Colonic mucosa (tissue), 4 donors: ENCODE data around the gene ATAD3B. TPM values are rescaled to one million over a fixed set of nuclear protein-coding genes. Genes with fewer than 3 reads are reported as not detected.

Source experiments
- DNase-seq: peaks from one replicate; pipeline ENCODE4 v3.0.0-alpha.2; 2020
- H3K27ac ChIP-seq: fragments of 200-600 bp; one replicate; pipeline ENCODE4 v1.8.0; 2021
- H3K27me3 ChIP-seq: fragments of 200-600 bp; one replicate; pipeline ENCODE4 v1.8.0; 2021
- H3K36me3 ChIP-seq: fragments of 200-600 bp; one replicate; pipeline ENCODE4 v1.8.0; 2021
- H3K4me1 ChIP-seq: fragments of 200-600 bp; one replicate; pipeline ENCODE4 v1.8.0; 2021; ENCODE audit warnings: mild to moderate bottlenecking
- H3K4me3 ChIP-seq: fragments of 200-600 bp; one replicate; pipeline ENCODE4 v1.8.0; 2021
- H3K9ac ChIP-seq, 2 donors: one replicate each; pipeline ENCODE4 v1.7.0; 2013; ENCODE audit warnings: control low read depth in 2 of 2, low read depth in 2 of 2, low read length in 2 of 2
- H3K9me3 ChIP-seq: fragments of 200-600 bp; one replicate; pipeline ENCODE4 v1.8.0; 2021
- intact Hi-C: fragments of 100-400 bp; cut with DNase I; formaldehyde crosslinking; loops from one replicate; pipeline ENCODE4 v1.14.1; 2022
- total RNA-seq, 2 donors: library from RNA; stranded (reverse); fragmentation: NEBNext Ultra II Directional in 1 of 2; extraction: Animal tissue kit (Norgen Biotek cat#: 25700) in 1 of 2; gene quantifications; one replicate each; pipeline ENCODE4 v1.2.1, GENCODE V29; 2021
- TF ChIP-seq, protein P1 (sequence below): fragments of 200-600 bp; IDR thresholded peaks from one replicate; pipeline ENCODE4 v1.8.0; 2022; ENCODE audit warnings: antibody characterized with exemption, mild to moderate bottlenecking
- donor health status: healthy.
- donor health status: DM: no; HTN: no; CAD: no.
- donor health status: DM: no; HTN: no; CAD: no.

Gene ATAD3B
- total RNA-seq, 2 donors from 2014 or later: 16.6 to 62.9 TPM

DNA sequence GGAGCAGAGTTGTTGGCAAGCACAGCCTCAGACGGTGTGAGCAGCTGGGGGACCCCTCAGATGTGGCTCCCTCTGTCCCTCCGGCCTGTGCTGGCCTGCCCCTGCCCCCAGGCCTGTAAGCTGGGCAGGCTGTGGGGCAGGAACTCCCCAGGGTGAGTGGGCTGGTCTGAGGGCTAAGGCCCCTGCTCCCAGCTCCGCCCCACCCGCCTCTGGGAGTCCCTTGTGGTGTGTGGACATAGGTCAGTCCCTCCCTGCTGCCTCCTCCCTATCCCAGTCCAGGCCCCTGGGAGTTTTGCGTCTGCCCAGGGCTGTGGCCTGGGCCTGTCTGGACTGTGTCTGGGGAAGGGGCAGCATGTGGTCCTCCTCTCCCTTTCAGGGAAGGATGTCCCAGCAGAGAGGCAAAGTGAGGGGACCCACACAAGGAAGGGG, 39.7 kb upstream of the ATAD3B start:
- TF ChIP-seq, protein P1, sequence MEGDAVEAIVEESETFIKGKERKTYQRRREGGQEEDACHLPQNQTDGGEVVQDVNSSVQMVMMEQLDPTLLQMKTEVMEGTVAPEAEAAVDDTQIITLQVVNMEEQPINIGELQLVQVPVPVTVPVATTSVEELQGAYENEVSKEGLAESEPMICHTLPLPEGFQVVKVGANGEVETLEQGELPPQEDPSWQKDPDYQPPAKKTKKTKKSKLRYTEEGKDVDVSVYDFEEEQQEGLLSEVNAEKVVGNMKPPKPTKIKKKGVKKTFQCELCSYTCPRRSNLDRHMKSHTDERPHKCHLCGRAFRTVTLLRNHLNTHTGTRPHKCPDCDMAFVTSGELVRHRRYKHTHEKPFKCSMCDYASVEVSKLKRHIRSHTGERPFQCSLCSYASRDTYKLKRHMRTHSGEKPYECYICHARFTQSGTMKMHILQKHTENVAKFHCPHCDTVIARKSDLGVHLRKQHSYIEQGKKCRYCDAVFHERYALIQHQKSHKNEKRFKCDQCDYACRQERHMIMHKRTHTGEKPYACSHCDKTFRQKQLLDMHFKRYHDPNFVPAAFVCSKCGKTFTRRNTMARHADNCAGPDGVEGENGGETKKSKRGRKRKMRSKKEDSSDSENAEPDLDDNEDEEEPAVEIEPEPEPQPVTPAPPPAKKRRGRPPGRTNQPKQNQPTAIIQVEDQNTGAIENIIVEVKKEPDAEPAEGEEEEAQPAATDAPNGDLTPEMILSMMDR: no peak
- intact Hi-C loops: no loop called here

DNA sequence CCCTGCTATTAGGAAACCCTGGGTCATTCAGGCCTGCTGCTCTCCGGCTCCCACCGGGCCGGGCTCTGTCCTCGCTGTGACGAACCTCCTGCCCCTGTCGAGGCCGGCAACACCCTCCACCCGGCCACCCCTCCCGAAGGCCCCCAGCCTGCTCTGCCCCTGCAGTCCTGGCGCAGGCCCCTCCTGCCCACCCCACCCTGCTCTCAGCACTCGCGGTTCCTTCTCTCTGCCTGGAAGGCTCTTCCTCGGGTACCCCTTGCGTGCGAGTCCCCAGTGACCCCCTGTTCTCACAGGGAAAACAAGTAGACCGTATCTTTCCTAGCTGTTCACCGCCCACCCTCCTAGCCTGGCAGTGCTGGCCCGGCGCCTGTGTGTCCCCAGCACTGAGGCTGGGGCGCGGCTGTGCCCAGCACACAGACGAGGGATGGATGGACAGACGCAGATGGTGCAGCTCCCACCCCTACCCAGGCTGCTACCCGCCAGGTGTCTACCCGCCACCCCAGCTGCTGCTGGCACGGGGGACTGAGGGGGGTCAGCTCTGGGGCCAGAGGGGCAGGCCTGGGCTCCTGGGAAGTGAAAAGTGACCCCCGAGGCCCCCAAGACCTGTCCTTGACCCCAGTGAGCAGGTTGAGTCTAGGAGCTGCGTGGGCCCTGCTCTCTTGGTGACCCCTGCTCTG, 39.2 kb upstream of the ATAD3B start:
- H3K9me3 ChIP-seq: no peaks in the 10 kb centered on the region
- H3K9ac ChIP-seq: peak overlapping the region; percentile 64 to 84
- H3K36me3 ChIP-seq: no peaks in the 10 kb centered on the region
- H3K27ac ChIP-seq: peak overlapping the region; percentile 96
- H3K4me3 ChIP-seq: no peak overlapping the region
- H3K27me3 ChIP-seq: peaks cover 4% of the 10 kb centered on the region
- H3K4me1 ChIP-seq: peaks cover 34% of the 10 kb centered on the region
- TF ChIP-seq, protein P1: no peak
- DNase-seq: peak; percentile 29
- intact Hi-C loops: no loop called here

More for the DNA sequence above, 39.7 kb upstream of the ATAD3B start:
- no peaks in the 10 kb centered on the region for H3K36me3 ChIP-seq
- H3K27me3 ChIP-seq: peaks cover 4% of the 10 kb centered on the region
- peak overlapping the region; percentile 96 for H3K27ac ChIP-seq
- H3K9ac ChIP-seq: peak overlapping the region; percentile 64 to 84
- no peaks in the 10 kb centered on the region for H3K9me3 ChIP-seq
- DNase-seq: peak; percentile 81
- H3K4me3 ChIP-seq: no peak overlapping the region
- peaks cover 30% of the 10 kb centered on the region for H3K4me1 ChIP-seq

DNA sequence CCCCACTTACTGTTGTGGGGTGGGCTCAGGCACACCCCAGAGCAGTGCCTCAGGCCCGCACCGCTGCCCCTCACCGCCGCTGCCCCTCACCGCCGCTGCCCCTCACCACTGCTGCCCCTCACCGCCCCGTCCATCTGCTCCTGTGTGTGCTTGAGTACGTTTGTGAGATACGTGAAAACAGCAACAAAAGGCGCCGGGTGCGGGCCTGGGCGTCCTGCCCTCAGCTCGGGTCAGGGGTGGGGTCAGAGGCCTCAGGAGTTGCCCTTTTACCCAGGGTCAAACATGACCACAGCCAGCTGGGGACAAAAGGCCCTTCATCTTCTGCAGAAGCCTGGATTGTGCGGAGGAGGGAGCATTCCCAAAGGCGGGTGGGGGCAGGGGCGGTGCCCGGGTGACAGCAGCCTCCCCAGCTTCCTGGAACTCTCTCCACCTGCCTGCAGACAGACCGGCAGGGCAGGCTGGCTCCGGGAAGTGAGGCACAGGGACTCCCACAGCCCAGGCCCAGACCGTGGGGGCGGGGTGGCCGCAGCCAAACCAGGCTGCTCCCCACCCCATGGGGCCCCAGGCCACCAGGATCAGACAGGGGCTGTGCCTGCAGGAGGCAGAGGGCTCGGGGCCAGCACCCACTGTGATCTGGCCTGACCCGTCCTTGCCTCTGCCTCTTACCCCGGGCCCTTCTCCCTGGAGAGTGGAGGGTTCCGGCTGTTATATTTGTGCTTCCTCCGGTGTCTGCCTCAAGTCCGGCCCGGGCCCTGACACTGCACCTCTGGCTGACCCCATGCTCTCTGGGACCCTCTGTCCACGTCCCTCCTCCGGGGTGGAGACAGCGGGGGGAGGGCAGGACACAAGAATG, 38.4 kb upstream of the ATAD3B start:
- peak overlapping the region; percentile 64 to 84 for H3K9ac ChIP-seq
- no peaks in the 10 kb centered on the region for H3K36me3 ChIP-seq
- TF ChIP-seq, protein P1: no peak
- peak overlapping the region; percentile 96 for H3K27ac ChIP-seq
- H3K4me3 ChIP-seq: peak overlapping the region; percentile 7
- H3K9me3 ChIP-seq: no peaks in the 10 kb centered on the region
- intact Hi-C loops: no loop called here
- H3K4me1 ChIP-seq: peaks cover 40% of the 10 kb centered on the region
- H3K27me3 ChIP-seq: peaks cover 4% of the 10 kb centered on the region
- DNase-seq: peak; percentile 95

DNA sequence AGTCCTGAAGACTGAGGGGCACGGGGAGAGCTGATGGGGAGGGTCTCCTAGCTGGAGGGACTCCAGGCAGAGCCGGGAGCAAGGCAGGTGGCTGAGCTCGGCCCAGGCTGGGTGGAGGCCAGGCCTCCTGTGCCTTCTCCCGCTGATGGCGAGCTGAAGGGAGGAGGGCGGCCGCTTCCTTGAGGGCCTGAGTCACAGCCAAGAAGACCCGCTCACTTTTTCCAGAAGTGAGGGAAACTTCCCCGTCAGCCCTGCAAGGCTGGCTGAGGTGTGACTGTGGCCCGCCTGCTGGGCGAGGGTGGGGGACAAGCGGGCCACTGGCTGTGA, 37.8 kb upstream of the ATAD3B start:
- peak overlapping the region; percentile 96 for H3K27ac ChIP-seq
- H3K4me3 ChIP-seq: peak overlapping the region; percentile 7
- TF ChIP-seq, protein P1: no peak
- intact Hi-C loops: no loop called here
- H3K4me1 ChIP-seq: peaks cover 40% of the 10 kb centered on the region
- H3K9ac ChIP-seq: peak overlapping the region; percentile 64 to 84
- no peaks in the 10 kb centered on the region for H3K9me3 ChIP-seq
- no peaks in the 10 kb centered on the region for H3K36me3 ChIP-seq
- peaks cover 4% of the 10 kb centered on the region for H3K27me3 ChIP-seq
- DNase-seq: peak; percentile 43

DNA sequence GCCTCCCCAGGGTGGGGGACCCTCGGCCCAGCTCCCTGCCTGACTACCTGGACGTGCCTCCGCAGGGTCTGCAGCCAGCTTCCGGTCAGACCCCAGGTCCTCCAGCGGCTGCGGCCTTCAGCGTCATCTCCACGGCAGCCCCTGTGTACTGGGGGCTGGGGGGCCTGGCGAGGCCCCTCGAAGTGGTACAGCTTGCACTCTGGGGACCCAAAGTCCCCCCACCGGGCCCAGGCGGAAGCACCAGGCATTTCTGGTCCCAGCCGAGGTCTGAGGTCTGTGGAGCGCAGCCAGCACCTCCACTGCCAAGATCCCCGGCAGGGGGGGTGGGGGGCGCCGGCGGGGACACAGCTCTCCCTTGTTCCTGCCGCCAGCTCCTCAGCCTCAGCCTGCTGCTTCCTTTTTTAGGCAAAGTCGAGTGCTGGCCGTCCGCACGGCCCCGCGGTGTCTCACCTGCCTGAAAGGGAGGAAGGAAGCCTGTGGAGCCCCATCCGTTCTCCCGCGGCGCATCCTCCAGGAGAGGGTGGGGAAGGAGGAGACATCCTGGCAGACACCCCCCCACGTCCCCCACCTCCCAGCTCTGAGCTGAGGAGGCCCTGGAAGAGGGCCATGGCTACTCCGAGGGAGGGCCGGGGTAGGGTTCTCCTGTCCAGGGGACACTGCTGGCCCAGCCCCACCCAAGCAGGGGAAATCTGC, 37.3 kb upstream of the ATAD3B start:
- intact Hi-C loops: no loop called here
- H3K9ac ChIP-seq: peak overlapping the region; percentile 64 to 84
- peak overlapping the region; percentile 96 for H3K27ac ChIP-seq
- no peaks in the 10 kb centered on the region for H3K9me3 ChIP-seq
- TF ChIP-seq, protein P1: no peak
- no peaks in the 10 kb centered on the region for H3K36me3 ChIP-seq
- peaks cover 4% of the 10 kb centered on the region for H3K27me3 ChIP-seq
- peak; percentile 40 for DNase-seq
- no peak overlapping the region for H3K4me3 ChIP-seq
- H3K4me1 ChIP-seq: peaks cover 40% of the 10 kb centered on the region
